ENCODE results near the gene UNCX.

UNCX gene

GRCh38 chr7:1244700-1245523, 12.2 kb downstream of the UNCX start:
- no peak for DNase-seq

- DNase-seq = no peak
These were observed 12.9 kb downstream of the UNCX start for GRCh38 chr7:1245524-1246050.

DNA sequence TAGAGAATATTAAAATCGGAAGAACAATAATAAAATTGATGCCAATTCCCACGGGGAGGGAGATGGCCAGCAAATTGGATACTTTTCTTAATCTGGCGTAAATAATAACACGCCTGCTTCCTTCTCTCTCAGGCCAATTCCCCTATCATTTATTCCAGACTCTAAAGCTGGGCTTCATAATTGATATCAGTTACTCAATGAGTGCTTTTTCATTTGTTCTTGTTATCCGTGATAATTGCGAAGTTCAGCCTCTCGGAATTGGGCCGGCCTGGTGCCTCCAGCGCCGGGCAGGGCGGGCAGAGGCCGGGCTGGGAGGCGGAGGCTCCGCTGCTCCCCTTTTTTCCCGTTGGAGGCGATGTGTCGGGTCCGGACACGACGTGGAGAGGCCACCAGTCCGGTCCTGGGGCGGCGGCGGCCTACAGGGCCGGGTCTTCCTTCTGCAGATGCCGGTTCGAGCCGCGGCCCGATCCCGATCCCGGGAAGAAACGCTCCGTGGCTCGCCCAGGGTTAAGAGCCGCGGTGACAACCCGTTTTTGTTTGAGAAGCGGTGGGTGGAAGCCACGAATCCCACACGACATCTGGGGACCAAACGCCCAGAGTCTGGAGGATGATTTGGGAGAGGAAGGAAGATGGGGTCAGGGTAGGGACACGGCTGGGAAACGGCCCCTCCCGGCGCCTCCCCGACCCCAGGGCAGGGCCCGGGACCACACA, 13.6 kb downstream of the UNCX start:
- DNase-seq = no peak

DNA sequence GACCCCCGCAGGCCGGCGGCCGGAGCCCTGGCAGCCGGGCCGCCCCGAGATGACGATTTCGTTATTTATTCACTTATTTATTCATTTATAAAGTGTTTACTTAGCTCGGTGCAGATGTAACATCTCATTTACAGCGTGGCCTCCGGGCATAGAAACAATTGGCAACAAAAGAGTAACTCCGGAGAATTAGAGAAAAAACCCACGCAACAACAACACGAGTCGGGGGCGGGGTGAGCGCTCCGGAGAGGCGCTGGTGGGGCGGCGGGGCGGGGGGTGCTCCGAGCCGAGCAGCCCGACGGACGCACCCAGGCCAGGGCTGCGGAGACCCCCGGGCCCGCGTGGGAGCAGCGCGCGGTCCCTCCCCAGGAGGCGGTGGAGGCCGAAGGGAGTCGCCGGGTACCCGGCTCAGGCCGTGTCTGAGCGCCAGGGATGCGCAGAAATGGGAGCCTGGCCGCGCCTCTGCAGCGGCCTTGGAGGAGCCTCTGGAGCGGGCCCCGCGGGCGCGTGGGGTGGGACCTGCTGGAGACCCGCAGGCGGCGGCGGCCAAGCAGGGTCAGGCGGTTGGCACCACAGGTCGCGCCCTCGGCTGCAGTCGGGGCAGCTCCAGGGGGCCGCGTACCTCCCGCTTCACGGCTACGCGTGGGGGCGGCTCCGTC, 14.3 kb downstream of the UNCX start:
- DNase-seq = no peak

DNA sequence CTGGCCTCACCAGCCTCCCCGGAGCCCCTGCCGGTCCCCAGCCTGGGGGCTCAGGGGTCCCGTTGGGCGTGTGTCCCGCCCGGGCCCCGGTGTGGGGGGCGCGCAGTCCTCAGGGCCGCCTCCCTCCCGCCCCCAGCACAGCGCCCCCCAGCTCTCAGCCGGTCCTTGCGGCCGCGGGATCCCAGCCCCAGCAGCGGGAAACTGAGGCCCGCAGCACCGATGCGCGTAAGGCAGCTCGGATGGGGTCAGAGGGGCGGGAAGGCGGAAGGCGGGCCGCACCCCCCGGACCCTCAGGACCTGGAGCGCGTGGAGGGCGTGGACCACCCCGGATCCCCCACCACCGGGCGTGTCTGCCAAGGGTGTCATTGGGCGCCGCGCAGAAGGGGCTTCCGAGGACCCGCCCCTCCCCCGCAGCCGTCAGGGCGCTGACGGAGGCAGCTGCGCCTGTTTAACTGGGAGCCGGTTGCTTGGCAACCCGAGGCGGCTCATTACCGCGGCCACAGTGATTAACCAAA, 14.9 kb downstream of the UNCX start:
- DNase-seq = no peak

DNA sequence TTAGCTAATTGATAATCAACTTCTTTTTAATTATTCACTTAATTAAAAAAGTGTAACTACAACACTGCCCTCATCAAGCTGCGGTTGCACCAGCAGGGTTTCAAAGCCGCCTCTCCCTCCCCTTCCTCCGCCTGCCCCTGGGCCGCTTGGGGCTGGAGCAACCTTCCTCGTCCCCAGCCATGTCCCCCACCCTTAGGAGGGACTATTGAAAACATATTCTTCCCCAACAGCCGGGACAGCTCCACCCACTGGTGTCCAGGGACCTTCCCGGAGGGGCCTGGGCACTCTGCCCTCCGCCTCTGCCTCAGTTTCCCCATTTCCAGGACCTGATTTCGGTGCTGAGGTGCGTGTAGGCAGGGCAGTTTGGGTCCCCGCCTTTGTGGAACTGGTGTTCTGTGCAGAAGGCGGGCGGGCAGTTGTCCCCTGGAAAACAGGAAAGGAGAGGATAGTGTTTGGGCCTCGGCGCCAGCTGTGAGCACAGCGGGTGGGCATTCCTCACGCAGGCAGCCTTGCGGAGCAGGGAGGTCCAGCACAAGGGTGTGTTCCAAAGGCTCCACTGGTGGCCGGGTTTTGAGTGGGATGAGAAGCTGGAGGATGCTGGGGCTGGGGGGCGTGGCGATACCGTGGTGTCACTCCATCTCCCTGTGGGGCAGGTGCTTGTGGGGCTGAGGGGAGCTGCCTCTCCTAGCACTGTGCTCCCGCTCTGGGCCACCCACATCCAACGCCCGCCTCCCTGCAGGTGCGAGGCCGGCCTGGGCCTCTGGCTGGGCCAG, 15.7 kb downstream of the UNCX start:
- no peak for DNase-seq

DNA sequence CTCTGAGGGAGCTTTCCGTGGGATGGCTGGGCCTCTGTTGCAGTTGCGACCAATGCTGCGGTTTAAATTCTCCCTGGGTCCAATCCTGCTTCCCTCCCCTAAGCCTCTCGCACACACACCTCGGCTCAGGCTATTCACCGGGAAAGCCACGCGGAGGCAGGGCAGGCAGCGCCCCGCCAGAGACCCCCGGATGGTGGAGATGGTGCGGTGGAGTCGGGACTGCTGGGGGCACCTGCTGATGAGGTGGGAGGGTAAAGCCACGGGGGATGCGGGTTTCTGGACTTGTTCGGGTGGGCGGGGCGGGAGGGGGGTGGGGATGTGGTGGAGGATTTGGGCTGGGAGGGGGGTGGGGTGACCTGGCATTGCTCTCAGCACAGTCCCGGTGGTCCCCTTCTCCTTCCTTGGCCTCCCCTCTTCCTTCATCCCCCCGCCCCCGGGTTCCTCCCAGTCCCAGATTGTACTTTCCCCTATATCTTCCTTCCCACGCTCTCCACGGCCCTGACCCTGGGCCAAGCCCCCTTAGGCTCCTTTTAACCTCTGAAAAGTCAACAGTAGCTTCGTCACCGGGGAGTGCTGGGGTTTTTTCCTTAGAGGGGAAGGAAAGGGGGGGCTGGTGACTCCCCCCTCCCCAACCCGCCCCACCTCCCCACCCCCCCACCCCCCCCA, 16.4 kb downstream of the UNCX start:
- no peak for DNase-seq

DNA sequence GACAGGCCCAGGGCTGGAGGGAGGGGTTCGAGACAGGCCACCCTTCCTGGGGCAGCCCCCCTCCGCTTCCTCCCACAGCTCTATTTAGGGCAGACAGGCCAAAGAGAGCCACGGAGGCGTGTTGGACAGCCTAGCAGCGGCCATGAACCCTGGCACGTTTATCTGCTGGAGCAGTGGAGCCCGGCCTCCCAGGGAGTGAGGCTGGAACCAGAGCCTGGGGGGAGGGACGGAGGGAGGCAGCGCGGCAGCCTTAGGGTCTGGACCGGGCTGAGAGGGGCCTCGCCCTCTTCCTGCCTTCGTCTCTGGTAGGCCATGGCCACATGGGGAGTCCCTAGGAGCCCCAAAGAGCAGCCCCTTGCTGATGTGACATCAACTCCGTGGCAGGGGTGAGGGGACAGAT, 17.1 kb downstream of the UNCX start:
- no peak for DNase-seq

DNA sequence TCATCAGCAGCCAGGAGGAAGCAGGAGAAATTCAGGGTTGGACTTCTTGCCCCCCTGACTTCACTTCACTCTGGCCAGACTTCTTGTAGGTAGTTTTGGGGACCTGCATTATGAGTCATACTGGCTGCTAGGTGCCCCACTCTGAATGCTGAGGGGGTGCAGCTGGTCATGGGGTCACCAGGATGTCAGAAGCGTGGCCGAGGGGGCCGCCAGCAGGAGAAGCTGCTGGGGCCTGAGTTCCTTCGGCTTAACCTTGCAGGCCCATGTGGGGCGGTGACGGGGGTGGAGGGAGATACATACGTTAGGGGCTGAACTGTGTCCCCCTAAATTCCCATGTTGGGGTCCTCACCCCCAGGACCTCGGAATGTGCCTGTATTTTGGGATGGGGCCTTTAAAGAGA, 18.2 kb downstream of the UNCX start:
- DNase-seq = no peak

DNA sequence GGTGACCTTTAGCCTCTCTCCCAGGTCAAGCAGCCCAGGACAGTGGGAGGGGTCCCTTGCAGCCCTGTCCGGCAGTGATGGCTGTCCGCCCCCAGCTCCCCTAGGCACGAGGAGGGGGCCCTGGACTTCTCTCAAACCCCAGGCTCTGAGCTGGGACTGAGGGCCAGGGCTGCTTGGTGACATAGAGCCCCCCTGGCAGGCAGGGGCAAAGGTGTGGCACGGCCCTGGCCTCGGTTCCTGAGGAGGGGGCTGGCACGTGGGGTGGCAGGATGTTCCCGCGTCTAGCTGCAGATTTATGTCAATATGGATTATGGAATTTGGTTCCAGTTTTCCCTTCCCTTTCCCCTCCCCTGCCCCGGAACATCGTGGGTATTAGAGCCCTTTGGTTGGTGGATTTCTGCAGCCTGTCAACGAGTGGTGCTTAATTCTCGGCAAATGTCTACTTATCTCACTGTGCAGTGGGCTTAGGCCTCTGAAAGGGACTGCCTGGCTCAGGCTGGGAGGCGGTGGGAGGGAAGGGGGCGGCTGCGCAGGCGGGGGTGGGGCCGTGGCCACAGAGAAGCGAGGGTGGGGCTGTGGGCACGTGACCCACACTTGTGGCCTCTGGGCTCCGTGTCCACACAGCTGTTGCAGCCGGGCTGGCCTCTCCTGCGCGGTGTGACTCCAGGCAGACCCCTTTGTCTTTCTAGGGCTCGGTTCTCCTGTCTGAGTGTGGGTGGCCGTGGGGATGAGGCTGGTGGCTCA, 19.3 kb downstream of the UNCX start:
- no peak for DNase-seq

- DNase-seq = no peak
These were observed 19.9 kb downstream of the UNCX start for GRCh38 chr7:1252540-1253090.

GRCh38 chr7:1253681-1254181, 21.1 kb downstream of the UNCX start:
- DNase-seq = no peak

- no peak for DNase-seq
These were observed 21.8 kb downstream of the UNCX start for GRCh38 chr7:1254281-1255079.

GRCh38 chr7:1255080-1255816, 22.6 kb downstream of the UNCX start:
- DNase-seq = no peak

GRCh38 chr7:1255817-1256340, 23.2 kb downstream of the UNCX start:
- DNase-seq = no peak

DNA sequence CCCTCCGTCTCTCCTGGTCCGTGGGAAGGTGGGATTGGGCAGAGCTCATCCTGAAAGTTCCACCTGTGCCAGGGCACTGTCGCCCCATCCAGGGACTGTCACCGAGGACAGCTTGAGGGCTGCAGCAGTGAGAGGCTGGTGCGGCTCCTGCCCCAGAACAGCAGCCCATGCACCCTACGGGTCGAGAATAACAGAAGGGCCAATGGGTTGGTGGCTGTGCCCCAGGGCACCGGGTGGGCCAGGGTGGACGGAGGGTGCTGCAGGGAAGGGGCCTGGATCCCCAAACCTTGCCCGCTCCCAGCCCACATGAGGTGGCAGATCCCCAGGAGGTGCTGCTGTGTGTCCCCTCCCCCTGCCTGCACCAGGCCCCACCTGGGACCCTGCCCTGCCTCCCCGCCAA, 23.9 kb downstream of the UNCX start:
- no peak for DNase-seq

DNA sequence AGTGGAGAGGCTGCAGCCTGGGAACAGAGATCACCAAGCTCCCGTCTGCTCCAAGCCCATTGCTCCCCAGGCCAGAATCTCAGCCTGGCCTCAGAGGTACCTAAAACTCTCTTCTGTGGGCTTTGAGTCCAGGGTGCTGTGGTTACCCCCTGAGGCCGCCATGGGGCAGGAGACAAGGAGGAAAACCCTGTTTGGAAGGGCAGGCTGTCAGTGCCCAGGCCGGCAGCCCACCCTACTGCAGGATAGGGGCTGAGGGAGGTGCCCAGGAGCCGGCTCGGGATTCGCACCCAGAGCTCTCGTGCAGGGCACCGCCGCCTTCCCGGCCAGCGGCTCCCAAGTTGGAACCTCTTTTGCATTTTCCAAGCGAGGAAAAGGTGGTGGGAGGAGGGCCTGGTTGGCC, 24.5 kb downstream of the UNCX start:
- no peak for DNase-seq

DNA sequence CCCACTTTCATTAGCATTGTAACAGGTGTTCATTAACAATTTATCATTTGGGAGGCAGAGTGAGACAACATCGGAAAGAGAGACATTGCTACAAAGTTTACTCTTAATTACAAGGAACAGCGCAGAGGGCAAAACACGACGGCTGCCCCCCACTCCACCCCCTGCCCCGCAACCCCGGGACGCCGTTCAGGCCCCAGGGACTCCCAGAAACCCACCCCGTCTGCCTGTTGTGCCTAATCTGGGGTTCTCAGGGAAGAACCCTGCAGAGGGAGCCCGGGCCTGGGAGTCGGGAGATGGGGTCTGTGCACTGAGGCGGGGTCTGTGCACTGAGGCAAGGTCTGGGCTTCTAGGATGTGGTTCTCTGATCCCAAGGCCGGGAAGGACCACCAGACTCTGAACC, 25.2 kb downstream of the UNCX start:
- no peak for DNase-seq
